Naive thymus-derived CD8-positive, alpha-beta T cell (primary cell): ENCODE results near the gene GDI2. TPM values are rescaled to one million over a fixed set of nuclear protein-coding genes. Genes with fewer than 3 reads are reported as not detected.

Experiments
- ATAC-seq, 2 donors: fragments of 150-1000 bp; cut with Tn5 transposase in 1 of 2; sonication (Bioruptor Pico), chemical (Tn5 transposase) in 1 of 2; 1 replicate in 1 of 2; 2 replicates in 1 of 2; pipeline ENCODE4 v1.10.0; 2021; ENCODE audit warnings: mild to moderate bottlenecking in 2 of 2, moderate library complexity in 2 of 2
- POLR2A ChIA-PET: fragments of 350-600 bp; sonication (Branson Sonifier 250); formaldehyde crosslinking; loops from one replicate; lab custom pipeline; 2021; ENCODE audit warnings: antibody characterized with exemption; lab: Charles Lee
- DNase-seq, 10 donors: peaks; one replicate each; pipeline versions ENCODE4 v3.0.0 to v3.0.0-alpha.2; 2020 to 2022
- H3K27ac Mint-ChIP-seq, 10 donors: one replicate each; pipeline ENCODE4 v1.8.0; 2020 to 2022; ENCODE audit warnings: mild to moderate bottlenecking in 10 of 10, mixed read lengths in 10 of 10, moderate library complexity in 4 of 10, inconsistent platforms in 1 of 10
- H3K27me3 Mint-ChIP-seq, 5 donors: one replicate each; pipeline ENCODE4 v1.8.0; 2021 to 2022; ENCODE audit warnings: mixed read lengths in 5 of 5
- H3K36me3 Mint-ChIP-seq, 3 donors: one replicate each; pipeline ENCODE4 v1.8.0; 2020 to 2022; ENCODE audit warnings: mixed read lengths in 3 of 3, mild to moderate bottlenecking in 2 of 3, inconsistent platforms in 1 of 3
- H3K4me1 Mint-ChIP-seq, 4 donors: one replicate each; pipeline ENCODE4 v1.8.0; 2021 to 2022; ENCODE audit warnings: mixed read lengths in 4 of 4
- H3K4me3 Mint-ChIP-seq, 10 donors: one replicate each; pipeline ENCODE4 v1.8.0; 2020 to 2022; ENCODE audit warnings: mild to moderate bottlenecking in 10 of 10, mixed read lengths in 10 of 10, moderate library complexity in 6 of 10, inconsistent platforms in 1 of 10
- H3K9me3 Mint-ChIP-seq, 9 donors: one replicate each; pipeline ENCODE4 v1.8.0; 2020 to 2022; ENCODE audit warnings: mixed read lengths in 9 of 9, mild to moderate bottlenecking in 3 of 9, inconsistent platforms in 1 of 9, moderate library complexity in 1 of 9
- polyA plus RNA-seq, 3 donors: library from polyadenylated mRNA; unstranded; fragments of 300-500 nt; fragmentation: Illumina TruSeq; gene quantifications; one replicate each; pipeline ENCODE4 v1.2.3, GENCODE V29; 2021
- total RNA-seq, 8 experiments: library from RNA in 2 of 8; stranded (reverse) in 2 of 8; gene quantifications; one replicate each; pipeline ENCODE4 v1.2.3 and lab custom pipeline; 2021 to 2026

GDI2 gene
- total and polyA plus RNA-seq, 5 experiments from 2014 or later = 122 to 171 (median 145) TPM

DNA sequence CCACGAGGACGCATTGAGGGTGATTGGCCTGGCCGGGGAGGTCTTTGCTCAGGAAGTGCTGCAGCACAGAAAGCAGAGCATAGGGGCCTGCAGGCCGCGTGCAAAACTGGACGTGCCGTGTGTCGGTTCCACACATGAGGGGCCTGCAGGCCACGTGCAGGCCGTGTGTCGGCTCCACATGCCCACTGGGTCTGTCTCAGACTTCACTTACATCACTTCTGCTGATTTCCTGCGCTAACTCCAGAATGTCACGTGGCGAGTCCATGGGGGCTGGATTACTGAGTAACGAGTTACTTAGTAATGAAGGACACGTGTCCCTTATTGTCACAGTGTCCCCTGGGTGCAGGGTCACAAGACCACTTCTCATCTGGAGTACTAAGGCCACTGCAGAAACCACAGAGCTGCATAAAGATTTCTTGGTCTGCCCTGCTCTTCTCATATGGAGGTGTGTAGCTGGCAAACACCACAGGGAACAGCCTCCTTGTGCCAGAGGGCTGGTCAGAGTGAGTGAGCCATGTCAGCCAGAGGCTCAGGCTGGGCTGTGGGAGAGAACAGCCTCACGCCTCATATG lies 60.8 kb downstream of the GDI2 start:
- Mint-ChIP-seq H3K36me3 (peaks cover 7 to 71% (median 18%) of the 10 kb centered on the region in 3 donors), H3K27ac (peak overlapping the region in 6 of 10 donors; percentile 29 to 76 (median 59)), H3K4me1 (peaks cover 5 to 39% (median 27%) of the 10 kb centered on the region in 4 donors), H3K4me3 (no peak overlapping the region), H3K27me3 (no peaks in the 10 kb centered on the region), H3K9me3 (no peaks in the 10 kb centered on the region)
- no peak for DNase-seq
- no peak for ATAC-seq
- POLR2A ChIA-PET = no interaction called here

DNA sequence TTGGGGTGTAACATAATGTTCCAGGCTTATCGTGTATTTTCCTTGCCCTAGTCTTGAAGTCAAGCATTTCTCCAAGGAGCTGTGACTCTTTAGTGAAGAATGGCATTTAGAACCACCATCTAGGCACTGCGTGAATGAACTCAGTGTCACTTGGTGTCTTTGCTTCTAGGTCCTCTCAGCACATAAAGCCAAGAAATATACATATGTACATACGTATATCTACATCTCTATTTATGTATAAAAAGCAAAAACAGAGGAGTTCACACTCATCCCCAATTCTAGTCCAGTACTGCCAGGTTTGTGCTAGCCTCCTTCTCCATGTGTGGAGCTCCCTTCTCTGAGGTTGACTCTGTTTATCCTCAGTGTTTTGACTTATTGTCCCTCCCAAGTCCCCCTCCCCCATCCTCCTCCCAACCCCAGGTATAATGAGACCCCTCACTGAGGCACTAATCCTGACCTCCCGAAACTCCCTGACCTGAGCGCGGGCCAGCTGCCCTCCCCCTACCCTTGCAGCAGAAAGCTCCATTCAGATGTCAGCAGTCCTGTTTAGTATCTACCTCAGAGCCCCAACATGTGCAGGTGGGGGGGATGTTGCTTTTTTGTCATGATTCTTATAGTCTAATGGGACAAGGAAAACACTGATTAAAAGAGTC lies 61.5 kb downstream of the GDI2 start:
- ATAC-seq (no peak), DNase-seq (no peak)
- Mint-ChIP-seq H3K9me3 (no peaks in the 10 kb centered on the region), H3K4me1 (peaks cover 10 to 44% (median 31%) of the 10 kb centered on the region in 4 donors), H3K36me3 (peaks cover 9 to 71% (median 13%) of the 10 kb centered on the region in 3 donors), H3K27me3 (no peaks in the 10 kb centered on the region), H3K4me3 (no peak overlapping the region), H3K27ac (peak overlapping the region in 8 of 10 donors; percentile 20 to 90 (median 54))
- POLR2A ChIA-PET = no interaction called here

DNA sequence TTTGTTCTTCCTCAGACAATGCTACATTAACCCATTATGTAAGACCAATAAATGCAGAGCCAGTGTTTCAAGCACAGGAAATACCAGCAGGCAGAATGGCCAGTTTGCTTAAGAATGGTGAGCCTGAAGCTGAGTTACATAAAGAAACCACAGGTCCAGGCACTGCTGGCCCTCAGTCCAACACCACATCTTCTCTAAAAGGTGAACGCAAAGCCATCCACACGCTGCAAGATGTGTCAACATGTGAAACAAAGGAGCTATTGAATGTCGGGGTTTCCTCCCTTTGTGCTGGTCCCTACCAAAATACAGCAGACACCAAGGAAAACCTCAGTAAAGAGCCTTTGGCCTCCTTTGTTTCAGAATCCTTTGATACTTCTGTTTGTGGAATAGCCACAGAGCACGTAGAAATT lies 64.8 kb downstream of the GDI2 start:
- Mint-ChIP-seq H3K4me1 (peaks cover 9 to 38% (median 23%) of the 10 kb centered on the region in 4 donors), H3K27me3 (no peaks in the 10 kb centered on the region), H3K9me3 (no peaks in the 10 kb centered on the region), H3K27ac (peak overlapping the region in 2 of 10 donors; percentile 2 to 47), H3K36me3 (peaks cover 6 to 82% (median 22%) of the 10 kb centered on the region in 3 donors), H3K4me3 (no peak overlapping the region)
- ATAC-seq = no peak
- POLR2A ChIA-PET = interaction anchor here (0.7 kb wide), 1 partner anchor 56 kb away, joined by 3 read pairs; no protein-coding TSS in a partner anchor
- DNase-seq = no peak

GRCh38 chr10:5746197-5746596 lies 67.0 kb downstream of the GDI2 start:
- DNase-seq = no peak
- Mint-ChIP-seq H3K36me3 (peaks cover 6 to 86% (median 20%) of the 10 kb centered on the region in 3 donors), H3K4me1 (peaks cover 9 to 26% (median 17%) of the 10 kb centered on the region in 4 donors), H3K4me3 (no peak overlapping the region), H3K27ac (peak overlapping the region in 5 of 10 donors; percentile 11 to 53 (median 37)), H3K27me3 (no peaks in the 10 kb centered on the region), H3K9me3 (no peaks in the 10 kb centered on the region)
- POLR2A ChIA-PET = interaction anchor here (0.7 kb wide), 1 partner anchor 521 kb away, joined by 3 read pairs; no protein-coding TSS in a partner anchor
- no peak for ATAC-seq

DNA sequence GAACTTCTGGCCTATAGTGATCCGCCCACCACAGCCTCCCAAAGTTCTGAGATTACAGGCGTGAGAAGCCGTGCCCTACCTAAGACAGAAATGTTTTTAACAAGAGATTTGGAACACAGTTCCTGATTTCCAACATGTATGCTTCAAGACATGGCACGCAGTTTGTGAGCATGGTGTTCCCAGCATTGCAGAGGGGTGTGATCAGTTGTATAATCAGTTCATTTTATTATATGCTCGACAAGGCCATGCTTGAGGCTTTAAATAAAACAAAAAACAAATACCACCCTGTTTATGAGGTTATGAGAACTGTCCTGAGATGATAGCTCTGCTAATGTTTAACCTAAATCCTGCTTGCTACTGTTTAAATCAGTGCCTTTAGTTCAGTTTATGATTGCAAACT lies 68.4 kb downstream of the GDI2 start:
- POLR2A ChIA-PET = no interaction called here
- Mint-ChIP-seq H3K9me3 (no peaks in the 10 kb centered on the region), H3K4me1 (peaks cover 9 to 31% (median 18%) of the 10 kb centered on the region in 4 donors), H3K27ac (peak overlapping the region in 2 of 10 donors; percentile 0 to 12), H3K4me3 (no peak overlapping the region), H3K27me3 (no peaks in the 10 kb centered on the region), H3K36me3 (peaks cover 11 to 90% (median 20%) of the 10 kb centered on the region in 3 donors)
- no peak for ATAC-seq
- DNase-seq = no peak

- peaks cover 8 to 22% (median 15%) of the 10 kb centered on the region in 4 donors for H3K4me1 Mint-ChIP-seq
- no peak overlapping the region for H3K4me3 Mint-ChIP-seq
- POLR2A ChIA-PET = no interaction called here
- peak overlapping the region in 1 of 10 donors; percentile 34 for H3K27ac Mint-ChIP-seq
- no peaks in the 10 kb centered on the region for H3K27me3 Mint-ChIP-seq
- peaks cover 11 to 89% (median 22%) of the 10 kb centered on the region in 3 donors for H3K36me3 Mint-ChIP-seq
- no peak for ATAC-seq
- no peaks in the 10 kb centered on the region for H3K9me3 Mint-ChIP-seq
- DNase-seq = no peak
Measured at GRCh38 chr10:5743736-5744135, 69.5 kb downstream of the GDI2 start.

- POLR2A ChIA-PET = no interaction called here
Measured at GRCh38 chr10:5742116-5742515, 71.1 kb downstream of the GDI2 start.

DNA sequence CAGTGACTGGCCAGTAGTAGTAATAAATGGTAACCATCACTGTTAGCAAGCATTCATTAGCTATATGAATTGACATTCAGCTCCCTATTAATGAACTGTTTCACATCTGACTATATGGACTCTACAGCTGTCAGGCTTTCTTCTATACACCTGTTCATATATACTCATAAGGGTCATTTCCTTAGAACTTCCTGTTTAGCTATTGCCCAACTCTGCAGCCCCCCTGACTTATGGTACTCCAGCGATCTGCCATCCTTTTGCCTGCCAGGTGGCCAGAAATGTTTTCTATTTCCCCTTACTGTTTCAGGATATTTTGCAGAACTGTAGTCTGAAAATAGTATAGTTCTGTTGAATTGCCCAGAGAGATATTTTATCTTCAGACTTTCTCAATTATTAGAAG lies 72.0 kb downstream of the GDI2 start:
- Mint-ChIP-seq H3K27me3 (no peaks in the 10 kb centered on the region), H3K27ac (peak overlapping the region in 3 of 10 donors; percentile 29 to 87 (median 43)), H3K4me3 (no peak overlapping the region), H3K36me3 (peaks cover 5 to 85% (median 18%) of the 10 kb centered on the region in 3 donors), H3K9me3 (no peaks in the 10 kb centered on the region), H3K4me1 (peaks cover 8 to 26% (median 11%) of the 10 kb centered on the region in 4 donors)
- POLR2A ChIA-PET = no interaction called here
- no peak for ATAC-seq
- no peak for DNase-seq

More at GRCh38 chr10:5742116-5742515, 71.1 kb downstream of the GDI2 start:
- no peak for DNase-seq
- no peak for ATAC-seq
- Mint-ChIP-seq H3K36me3 (peaks cover 6 to 87% (median 19%) of the 10 kb centered on the region in 3 donors), H3K4me1 (peaks cover 9 to 23% (median 12%) of the 10 kb centered on the region in 4 donors), H3K9me3 (no peaks in the 10 kb centered on the region), H3K27me3 (no peaks in the 10 kb centered on the region), H3K27ac (no peak overlapping the region), H3K4me3 (no peak overlapping the region)

DNA sequence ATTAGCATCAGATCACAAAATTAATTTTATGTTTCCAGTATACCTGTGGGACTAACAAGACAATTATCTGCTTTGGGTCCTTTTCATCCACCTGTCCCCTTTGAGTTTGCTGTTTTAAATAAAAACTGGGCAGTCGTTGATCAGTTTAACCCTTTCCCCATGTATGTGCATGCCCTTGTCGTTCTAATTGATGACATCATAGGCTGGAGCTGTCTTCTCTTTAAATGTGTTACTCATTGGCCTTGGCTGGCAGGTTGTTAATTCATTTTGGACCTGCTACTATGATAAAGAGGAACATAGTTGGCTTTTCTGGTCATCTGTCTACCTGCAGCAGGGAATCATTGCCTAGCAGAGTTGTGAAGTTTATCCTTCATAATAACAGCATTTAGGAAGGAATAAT lies 74.8 kb downstream of the GDI2 start:
- ATAC-seq (no peak), DNase-seq (no peak)
- Mint-ChIP-seq H3K4me3 (no peak overlapping the region), H3K9me3 (no peaks in the 10 kb centered on the region), H3K4me1 (peaks cover 8 to 26% (median 12%) of the 10 kb centered on the region in 4 donors), H3K27me3 (no peaks in the 10 kb centered on the region), H3K36me3 (peaks cover 5 to 84% (median 15%) of the 10 kb centered on the region in 3 donors), H3K27ac (peak overlapping the region in 1 of 10 donors; percentile 9)
- POLR2A ChIA-PET = no interaction called here

DNA sequence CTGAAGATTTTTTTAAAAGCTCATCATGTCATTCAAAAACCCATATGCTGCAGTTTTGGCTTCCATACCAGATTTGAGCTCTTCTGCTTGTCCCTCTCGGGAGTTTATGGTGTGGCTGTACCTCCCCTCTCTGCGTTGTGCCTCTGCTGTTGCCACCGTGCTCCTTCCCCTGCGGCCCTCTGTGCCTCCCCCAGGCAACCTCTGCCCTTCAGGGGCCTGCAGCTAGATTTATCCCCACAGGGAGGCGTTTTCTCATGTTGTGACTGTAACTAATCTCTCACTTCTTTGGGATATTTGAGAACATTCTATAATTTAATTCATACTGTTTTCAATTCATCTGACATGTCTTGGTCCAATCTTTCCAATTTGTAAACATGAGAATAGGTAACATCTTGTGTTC lies 75.9 kb downstream of the GDI2 start:
- H3K27me3 Mint-ChIP-seq = no peaks in the 10 kb centered on the region
- ATAC-seq = peak in 1 of 2 donors; percentile 42
- DNase-seq = peak in 1 of 10 donors; percentile 2
- peak overlapping the region in 5 of 10 donors; percentile 11 to 76 (median 43) for H3K27ac Mint-ChIP-seq
- H3K4me3 Mint-ChIP-seq = peak overlapping the region in 1 of 10 donors; percentile 22
- H3K9me3 Mint-ChIP-seq = no peaks in the 10 kb centered on the region
- POLR2A ChIA-PET = interaction anchor here (0.6 kb wide), 1 partner anchor 443 kb away, joined by 3 read pairs; no protein-coding TSS in a partner anchor
- peaks cover 5 to 86% (median 15%) of the 10 kb centered on the region in 3 donors for H3K36me3 Mint-ChIP-seq
- H3K4me1 Mint-ChIP-seq = peaks cover 8 to 26% (median 14%) of the 10 kb centered on the region in 4 donors

DNA sequence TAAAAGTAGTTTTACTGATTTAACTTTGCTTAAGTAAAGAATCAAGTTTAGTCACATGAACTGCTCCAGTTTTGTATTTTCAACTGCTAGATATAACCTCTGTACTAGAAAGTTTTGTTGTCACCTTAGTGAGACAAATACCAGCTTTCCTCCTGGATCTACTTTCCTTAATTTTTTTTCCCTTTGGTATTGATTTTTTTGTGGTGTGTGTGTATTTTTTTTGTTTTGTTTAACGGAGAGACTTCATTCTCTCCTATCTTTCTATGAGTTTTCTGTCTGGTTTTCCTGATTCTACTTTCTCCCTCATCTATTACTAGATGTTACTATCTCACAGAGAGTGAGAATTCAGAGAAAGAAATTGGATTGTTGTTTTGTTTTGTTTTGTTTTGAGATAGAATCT lies 76.6 kb downstream of the GDI2 start:
- no peak for ATAC-seq
- POLR2A ChIA-PET = no interaction called here
- H3K36me3 Mint-ChIP-seq = peaks cover 8 to 86% (median 16%) of the 10 kb centered on the region in 3 donors
- H3K4me3 Mint-ChIP-seq = no peak overlapping the region
- no peaks in the 10 kb centered on the region for H3K27me3 Mint-ChIP-seq
- DNase-seq = no peak
- no peaks in the 10 kb centered on the region for H3K9me3 Mint-ChIP-seq
- peaks cover 8 to 31% (median 15%) of the 10 kb centered on the region in 4 donors for H3K4me1 Mint-ChIP-seq
- H3K27ac Mint-ChIP-seq = peak overlapping the region in 5 of 10 donors; percentile 11 to 76 (median 50)

DNA sequence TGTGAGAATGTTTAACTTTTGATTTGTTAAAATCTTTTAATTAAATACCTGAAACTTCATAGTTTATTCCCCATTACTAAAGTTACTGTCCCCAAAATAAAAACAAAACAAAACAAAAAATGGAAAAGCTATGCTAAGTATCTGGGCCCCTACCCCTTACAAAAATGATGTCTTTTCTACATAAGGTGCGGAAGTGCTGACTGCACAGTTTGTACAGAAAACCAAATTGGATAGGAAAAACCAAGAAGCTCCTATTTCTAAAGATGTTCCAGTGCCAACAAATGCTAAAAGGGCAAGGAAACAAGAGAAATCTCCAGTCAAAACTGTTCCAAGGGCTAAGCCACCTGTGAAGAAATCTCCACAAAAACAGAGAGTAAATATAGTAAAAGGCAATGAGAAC lies 78.1 kb downstream of the GDI2 start:
- peak overlapping the region in 9 of 10 donors; percentile 1 to 85 (median 48) for H3K27ac Mint-ChIP-seq

GRCh38 chr10:5732141-5732540 lies 81.1 kb downstream of the GDI2 start:
- Mint-ChIP-seq H3K4me1 (peaks cover 0 to 14% (median 11%) of the 10 kb centered on the region in 4 donors), H3K4me3 (no peak overlapping the region), H3K9me3 (no peaks in the 10 kb centered on the region), H3K36me3 (peaks cover 6 to 87% (median 31%) of the 10 kb centered on the region in 3 donors), H3K27ac (peak overlapping the region in 5 of 10 donors; percentile 6 to 61 (median 12)), H3K27me3 (no peaks in the 10 kb centered on the region)
- POLR2A ChIA-PET = no interaction called here
- no peak for DNase-seq
- no peak for ATAC-seq

More for the DNA sequence above, 78.1 kb downstream of the GDI2 start:
- POLR2A ChIA-PET = interaction anchor here (0.6 to 0.7 kb wide), 2 partner anchors 91 to 152 kb away, joined by 4 to 5 read pairs; no protein-coding TSS in a partner anchor
- H3K4me1 Mint-ChIP-seq = peaks cover 0 to 20% (median 16%) of the 10 kb centered on the region in 4 donors
- no peak overlapping the region for H3K4me3 Mint-ChIP-seq
- no peaks in the 10 kb centered on the region for H3K9me3 Mint-ChIP-seq
- H3K27me3 Mint-ChIP-seq = no peaks in the 10 kb centered on the region
- H3K36me3 Mint-ChIP-seq = peaks cover 6 to 86% (median 27%) of the 10 kb centered on the region in 3 donors
- ATAC-seq (no peak), DNase-seq (no peak)
